Measurements from ENCODE around the gene ULBP2.
"Not testable (repeated sequence)": the region's sequence is repeated elsewhere in the genome, so short reads cannot be mapped to it uniquely, and the experiment has no call there.

ULBP2 gene

GRCh38 chr6:149915970-149916865 is 25.6 kb upstream of the ULBP2 start:
- Histone ChIP-seq H3K27ac (no peak overlapping the region), H3K9me3 (ENCODE audit: low read depth, low read length) (no peaks in the 10 kb centered on the region), H3K4me3 (no peak overlapping the region), H3K36me3 (ENCODE audit: insufficient read depth, low read length) (no peaks in the 10 kb centered on the region), H3K9ac (ENCODE audit: insufficient read length) (no peak overlapping the region)
- TF ChIP-seq POLR2AphosphoS5 (IDR thresholded peaks at IDR 0.05; ENCODE audit: borderline replicate concordance, low read depth, low read length) (no peak), FOXP2 (optimal IDR thresholded peaks at IDR 0.05; ENCODE audit: control extremely low read depth, extremely low read length, insufficient read depth) (no peak), EZH2 (IDR thresholded peaks at IDR 0.05) (no peak)
- DNase-seq (ENCODE audit: low read depth, low spot score) = no peak

GRCh38 chr6:149917679-149918078 is 24.1 kb upstream of the ULBP2 start:
- no peak overlapping the region for H3K27ac ChIP-seq
- H3K36me3 ChIP-seq (ENCODE audit: insufficient read depth, low read length) = no peaks in the 10 kb centered on the region
- TF ChIP-seq POLR2AphosphoS5 (IDR thresholded peaks at IDR 0.05; ENCODE audit: borderline replicate concordance, low read depth, low read length) = no peak
- TF ChIP-seq EZH2 (IDR thresholded peaks at IDR 0.05) = no peak
- TF ChIP-seq FOXP2 (optimal IDR thresholded peaks at IDR 0.05; ENCODE audit: control extremely low read depth, extremely low read length, insufficient read depth) = no peak
- no peak overlapping the region for H3K9ac ChIP-seq (ENCODE audit: insufficient read length)
- H3K9me3 ChIP-seq (ENCODE audit: low read depth, low read length) = no peaks in the 10 kb centered on the region
- no peak overlapping the region for H3K4me3 ChIP-seq
- no peak for DNase-seq (ENCODE audit: low read depth, low spot score)

DNA sequence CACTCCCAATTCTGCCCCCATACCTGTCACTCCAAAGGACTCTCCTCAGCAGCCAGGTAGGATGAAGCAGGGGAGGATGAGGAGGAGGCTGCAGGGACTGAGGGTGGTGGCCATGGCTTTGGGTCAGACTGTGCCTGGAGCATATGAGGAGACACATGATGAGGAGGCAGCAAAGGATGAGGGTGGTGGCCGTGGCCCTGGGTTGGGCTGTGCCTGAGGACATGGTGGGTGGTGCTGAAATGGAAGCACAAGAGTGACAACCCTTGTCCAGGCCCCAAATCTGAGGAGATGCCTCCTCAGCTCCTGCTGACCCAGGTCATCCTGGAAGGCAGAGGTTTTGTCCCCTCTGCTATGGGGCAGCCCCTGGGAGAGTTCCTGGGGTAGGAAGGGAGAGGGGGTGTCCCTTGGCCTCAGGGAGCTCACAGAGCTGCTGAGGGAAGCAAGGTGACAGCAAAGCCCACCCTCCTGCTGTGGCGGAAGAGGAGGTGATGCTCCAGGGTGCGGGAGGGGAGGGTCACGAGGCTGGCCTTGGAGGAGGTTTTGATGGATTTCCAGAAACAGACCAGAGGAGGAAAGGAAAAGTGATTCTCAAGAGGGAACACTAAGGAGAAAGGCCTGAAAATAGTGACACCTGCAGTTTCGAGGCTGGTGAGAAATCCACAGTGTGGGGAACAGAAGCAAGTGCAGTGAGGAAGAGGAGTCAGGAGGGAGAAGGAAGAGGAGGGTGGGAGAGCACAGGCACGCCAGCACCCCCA is 23.5 kb upstream of the ULBP2 start:
- TF ChIP-seq POLR2AphosphoS5 (IDR thresholded peaks at IDR 0.05; ENCODE audit: borderline replicate concordance, low read depth, low read length) (no peak), FOXP2 (optimal IDR thresholded peaks at IDR 0.05; ENCODE audit: control extremely low read depth, extremely low read length, insufficient read depth) (no peak), EZH2 (IDR thresholded peaks at IDR 0.05) (no peak)
- H3K27ac ChIP-seq = no peak overlapping the region
- H3K4me3 ChIP-seq = no peak overlapping the region
- H3K36me3 ChIP-seq (ENCODE audit: insufficient read depth, low read length) = no peaks in the 10 kb centered on the region
- no peak overlapping the region for H3K9ac ChIP-seq (ENCODE audit: insufficient read length)
- no peak for DNase-seq (ENCODE audit: low read depth, low spot score)
- no peaks in the 10 kb centered on the region for H3K9me3 ChIP-seq (ENCODE audit: low read depth, low read length)

DNA sequence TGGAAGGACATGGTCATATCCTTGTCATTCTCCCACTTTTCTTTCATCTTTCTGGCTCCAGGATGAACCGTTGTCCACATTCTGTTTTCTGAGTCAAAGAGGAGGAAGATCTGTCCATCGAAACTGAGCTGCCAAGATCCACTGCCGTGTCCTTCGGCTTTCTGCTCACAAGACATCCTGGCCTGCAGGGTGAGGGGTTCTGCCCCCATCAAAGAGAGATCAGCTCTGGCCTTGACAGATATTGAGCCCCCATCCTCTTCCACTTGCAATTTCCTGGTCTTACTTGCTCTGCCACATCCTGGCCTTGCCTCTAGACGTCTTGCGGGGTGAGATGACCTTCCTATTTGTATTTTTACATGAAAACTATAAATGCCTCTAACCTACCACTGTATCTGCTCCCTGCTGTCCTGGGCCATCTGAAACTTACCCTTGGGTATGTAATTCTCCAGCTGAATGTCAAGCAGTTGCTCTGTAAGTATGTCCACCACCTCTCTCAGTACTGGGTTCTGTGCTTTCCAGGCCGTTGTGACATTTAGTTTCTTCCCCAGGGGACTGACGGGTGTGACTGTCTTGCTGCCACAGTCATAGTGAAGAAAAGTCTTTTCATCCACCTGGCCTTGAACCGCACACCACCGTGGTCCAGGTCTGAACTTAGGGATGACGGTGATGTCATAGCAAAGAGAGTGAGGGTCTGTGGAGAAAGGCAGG is 22.5 kb upstream of the ULBP2 start:
- not testable (repeated sequence) for H3K27ac ChIP-seq; H3K4me3 ChIP-seq; DNase-seq (ENCODE audit: low read depth, low spot score); H3K9ac ChIP-seq (ENCODE audit: insufficient read length); H3K36me3 ChIP-seq (ENCODE audit: insufficient read depth, low read length); H3K9me3 ChIP-seq (ENCODE audit: low read depth, low read length)

GRCh38 chr6:149919834-149920225 is 22.0 kb upstream of the ULBP2 start:
- no peaks in the 10 kb centered on the region for H3K9me3 ChIP-seq (ENCODE audit: low read depth, low read length)
- DNase-seq (ENCODE audit: low read depth, low spot score) = no peak
- no peak overlapping the region for H3K27ac ChIP-seq
- no peaks in the 10 kb centered on the region for H3K36me3 ChIP-seq (ENCODE audit: insufficient read depth, low read length)
- H3K9ac ChIP-seq (ENCODE audit: insufficient read length) = no peak overlapping the region
- TF ChIP-seq FOXP2 (optimal IDR thresholded peaks at IDR 0.05; ENCODE audit: control extremely low read depth, extremely low read length, insufficient read depth) (no peak), POLR2AphosphoS5 (IDR thresholded peaks at IDR 0.05; ENCODE audit: borderline replicate concordance, low read depth, low read length) (no peak), EZH2 (IDR thresholded peaks at IDR 0.05) (no peak)
- no peak overlapping the region for H3K4me3 ChIP-seq

GRCh38 chr6:149921361-149921760 is 20.5 kb upstream of the ULBP2 start:
- no peak overlapping the region for H3K27ac ChIP-seq
- DNase-seq (ENCODE audit: low read depth, low spot score) = no peak
- H3K36me3 ChIP-seq (ENCODE audit: insufficient read depth, low read length) = no peaks in the 10 kb centered on the region
- TF ChIP-seq POLR2AphosphoS5 (IDR thresholded peaks at IDR 0.05; ENCODE audit: borderline replicate concordance, low read depth, low read length) = no peak
- TF ChIP-seq FOXP2 (optimal IDR thresholded peaks at IDR 0.05; ENCODE audit: control extremely low read depth, extremely low read length, insufficient read depth) = no peak
- TF ChIP-seq EZH2 (IDR thresholded peaks at IDR 0.05) = no peak
- no peak overlapping the region for H3K9ac ChIP-seq (ENCODE audit: insufficient read length)
- no peak overlapping the region for H3K4me3 ChIP-seq
- no peaks in the 10 kb centered on the region for H3K9me3 ChIP-seq (ENCODE audit: low read depth, low read length)

DNA sequence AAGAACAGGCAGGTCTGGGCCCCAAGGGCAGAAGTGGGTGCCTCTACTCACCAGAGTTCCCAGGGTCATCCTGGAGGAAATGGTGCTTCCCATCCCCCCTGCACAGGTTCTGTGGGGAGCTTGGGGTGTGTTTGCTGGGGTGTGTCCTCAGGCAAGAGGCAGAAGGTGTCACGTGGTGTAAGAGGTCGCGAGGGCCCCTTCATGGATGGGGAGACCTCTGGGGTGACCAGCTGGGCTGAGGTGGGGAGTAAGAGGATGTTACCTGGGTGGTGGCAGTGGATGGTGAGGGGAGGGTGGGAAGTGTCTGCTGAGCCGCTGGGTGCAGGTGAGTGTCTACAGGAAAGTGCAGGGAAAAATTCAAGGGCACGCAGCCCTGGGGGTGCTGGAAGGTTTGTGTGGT is 19.7 kb upstream of the ULBP2 start:
- H3K9ac ChIP-seq (ENCODE audit: insufficient read length) = not testable (repeated sequence)

GRCh38 chr6:149922642-149923326 is 19.0 kb upstream of the ULBP2 start, which contains the start of gene RAET1G:
Gene RAET1G (minus strand): TSS chr6:149923121. CDS start chr6:149923010, 111 bp downstream.
- no peaks in the 10 kb centered on the region for H3K36me3 ChIP-seq (ENCODE audit: insufficient read depth, low read length)

More for the DNA sequence above, 19.7 kb upstream of the ULBP2 start:
- not testable (repeated sequence) for H3K4me3 ChIP-seq; DNase-seq (ENCODE audit: low read depth, low spot score); H3K36me3 ChIP-seq (ENCODE audit: insufficient read depth, low read length); H3K9me3 ChIP-seq (ENCODE audit: low read depth, low read length); H3K27ac ChIP-seq

More at GRCh38 chr6:149922642-149923326, 19.0 kb upstream of the ULBP2 start, which contains the start of gene RAET1G:
- Histone ChIP-seq H3K9ac (ENCODE audit: insufficient read length) (no peak within 1 kb of the TSS), H3K9me3 (ENCODE audit: low read depth, low read length) (no peaks in the 10 kb centered on the region), H3K27ac (no peak within 1 kb of the TSS), H3K4me3 (peak within 1 kb of the TSS; percentile 72)
- no peak for DNase-seq (ENCODE audit: low read depth, low spot score)
- TF ChIP-seq FOXP2 (optimal IDR thresholded peaks at IDR 0.05; ENCODE audit: control extremely low read depth, extremely low read length, insufficient read depth) = no peak
- no peak for TF ChIP-seq POLR2AphosphoS5 (IDR thresholded peaks at IDR 0.05; ENCODE audit: borderline replicate concordance, low read depth, low read length)
- TF ChIP-seq EZH2 (IDR thresholded peaks at IDR 0.05) = no peak
